Kidney glomerular epithelial cell (primary cell): ENCODE data around the gene BMPR1A.
"Not testable (repeated sequence)": the region's sequence is repeated elsewhere in the genome, so short reads cannot be mapped to it uniquely, and the experiment has no call there.

Source experiments
- DNase-seq: peaks from one replicate; lab custom pipeline; 2025; lab: John Stamatoyannopoulos, UW

BMPR1A gene

GRCh38 chr10:86941426-86941825 is 185.0 kb downstream of the BMPR1A start:
- no peak for DNase-seq

GRCh38 chr10:86941991-86942421 is 185.6 kb downstream of the BMPR1A start:
- no peak for DNase-seq

GRCh38 chr10:86942441-86943315 is 186.3 kb downstream of the BMPR1A start:
- DNase-seq = no peak

- DNase-seq = no peak
These were observed 187.1 kb downstream of the BMPR1A start for GRCh38 chr10:86943316-86944030.

- no peak for DNase-seq
These were observed 187.6 kb downstream of the BMPR1A start for GRCh38 chr10:86944031-86944419.

GRCh38 chr10:86944471-86944870 is 188.1 kb downstream of the BMPR1A start:
- DNase-seq = no peak

- no peak for DNase-seq
These were observed 188.5 kb downstream of the BMPR1A start for GRCh38 chr10:86944907-86945306.

GRCh38 chr10:86945361-86946212 is 189.2 kb downstream of the BMPR1A start:
- DNase-seq = no peak

- DNase-seq = no peak
These were observed 190.1 kb downstream of the BMPR1A start for GRCh38 chr10:86946213-86947155.

- DNase-seq = not testable (repeated sequence)
These were observed 191.4 kb downstream of the BMPR1A start for GRCh38 chr10:86947806-86948205.

GRCh38 chr10:86950349-86950748 is 193.9 kb downstream of the BMPR1A start:
- no peak for DNase-seq

- DNase-seq = no peak
These were observed 194.9 kb downstream of the BMPR1A start for GRCh38 chr10:86951184-86951761.

- no peak for DNase-seq
These were observed 195.7 kb downstream of the BMPR1A start for GRCh38 chr10:86952106-86952505.

GRCh38 chr10:86952697-86953096 is 196.3 kb downstream of the BMPR1A start:
- not testable (repeated sequence) for DNase-seq

GRCh38 chr10:86953747-86954680 is 197.6 kb downstream of the BMPR1A start:
- no peak for DNase-seq

GRCh38 chr10:86954681-86955500 is 198.5 kb downstream of the BMPR1A start:
- no peak for DNase-seq

- DNase-seq = no peak
These were observed 199.2 kb downstream of the BMPR1A start for GRCh38 chr10:86955501-86956194.

GRCh38 chr10:86956195-86956847 is 199.9 kb downstream of the BMPR1A start:
- DNase-seq = no peak
